ENCODE results near the gene MIEF1. TPM values are rescaled to one million over a fixed set of nuclear protein-coding genes. Genes with fewer than 3 reads are reported as not detected.

Gene MIEF1
- total RNA-seq, 1 experiment from 2014 or later: 49.4 TPM

DNA sequence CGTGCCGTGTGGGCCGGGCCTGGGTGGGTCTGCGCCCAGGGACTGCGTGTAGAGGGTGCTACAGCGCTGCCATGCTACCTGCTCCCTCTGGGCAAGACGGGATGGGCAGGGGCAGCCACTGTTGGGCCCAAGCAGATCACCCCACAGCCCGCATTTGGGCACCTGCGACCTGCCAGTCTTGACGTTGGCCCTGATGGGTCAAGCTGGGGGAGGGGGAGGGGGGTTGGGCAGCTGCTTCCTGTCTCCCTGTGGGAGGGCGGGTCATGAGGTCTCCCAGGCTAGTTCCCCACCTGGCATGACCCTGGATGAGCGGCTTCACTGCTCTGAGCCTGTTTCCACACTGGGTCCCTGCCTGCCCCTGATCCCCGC is 33.3 kb downstream of the MIEF1 start:
- Mint-ChIP-seq H3K36me3 (ENCODE audit: insufficient read depth, unreplicated experiment) (peaks cover 25% of the 10 kb centered on the region), H3K4me1 (ENCODE audit: low read depth, unreplicated experiment) (peaks cover 18% of the 10 kb centered on the region), H3K27me3 (ENCODE audit: insufficient read depth, unreplicated experiment) (no peaks in the 10 kb centered on the region), H3K4me3 (ENCODE audit: unreplicated experiment) (no peak overlapping the region), H3K27ac (ENCODE audit: unreplicated experiment) (no peak overlapping the region), H3K9me3 (ENCODE audit: unreplicated experiment) (no peaks in the 10 kb centered on the region)
- ChIA-PET CTCF (interaction anchor here (0.6 to 1.8 kb wide), 6 partner anchors 20 to 509 kb away, joined by 3 to 13 read pairs (median 5); no protein-coding TSS in a partner anchor), POLR2A (interaction anchor here (0.6 kb wide), 1 partner anchor 743 kb away, joined by 3 read pairs; no protein-coding TSS in a partner anchor)
- no TSS peak for BruUV-seq (replicated peaks)
- DNase-seq: no peak
- Histone ChIP-seq H3K9me3 (no peaks in the 10 kb centered on the region), H3K4me3 (ENCODE audit: low read depth, low read length) (no peak overlapping the region), H3K27me3 (replicated peaks; ENCODE audit: control insufficient read depth, insufficient read depth, low read length) (no peaks in the 10 kb centered on the region), H3K36me3 (ENCODE audit: control insufficient read depth, insufficient read depth, low read length) (no peaks in the 10 kb centered on the region), H3K4me1 (0 out of 2 replicates have a peak, but pooled peaks cover 13% of the 10 kb centered on the region)
- intact Hi-C loops (cut with micrococcal nuclease; ENCODE audit: unreplicated experiment): loop anchor here (2.0 kb wide), 1 partner anchor 501 kb away; no protein-coding TSS in a partner anchor
- TF ChIP-seq, protein P1, sequence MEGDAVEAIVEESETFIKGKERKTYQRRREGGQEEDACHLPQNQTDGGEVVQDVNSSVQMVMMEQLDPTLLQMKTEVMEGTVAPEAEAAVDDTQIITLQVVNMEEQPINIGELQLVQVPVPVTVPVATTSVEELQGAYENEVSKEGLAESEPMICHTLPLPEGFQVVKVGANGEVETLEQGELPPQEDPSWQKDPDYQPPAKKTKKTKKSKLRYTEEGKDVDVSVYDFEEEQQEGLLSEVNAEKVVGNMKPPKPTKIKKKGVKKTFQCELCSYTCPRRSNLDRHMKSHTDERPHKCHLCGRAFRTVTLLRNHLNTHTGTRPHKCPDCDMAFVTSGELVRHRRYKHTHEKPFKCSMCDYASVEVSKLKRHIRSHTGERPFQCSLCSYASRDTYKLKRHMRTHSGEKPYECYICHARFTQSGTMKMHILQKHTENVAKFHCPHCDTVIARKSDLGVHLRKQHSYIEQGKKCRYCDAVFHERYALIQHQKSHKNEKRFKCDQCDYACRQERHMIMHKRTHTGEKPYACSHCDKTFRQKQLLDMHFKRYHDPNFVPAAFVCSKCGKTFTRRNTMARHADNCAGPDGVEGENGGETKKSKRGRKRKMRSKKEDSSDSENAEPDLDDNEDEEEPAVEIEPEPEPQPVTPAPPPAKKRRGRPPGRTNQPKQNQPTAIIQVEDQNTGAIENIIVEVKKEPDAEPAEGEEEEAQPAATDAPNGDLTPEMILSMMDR (IDR thresholded peaks at IDR 0.05; ENCODE audit: insufficient read depth in 1 of 2, low read depth in 1 of 2, low read length in 1 of 2, severe bottlenecking in 1 of 2, unreplicated experiment in 1 of 2): no peak

DNA sequence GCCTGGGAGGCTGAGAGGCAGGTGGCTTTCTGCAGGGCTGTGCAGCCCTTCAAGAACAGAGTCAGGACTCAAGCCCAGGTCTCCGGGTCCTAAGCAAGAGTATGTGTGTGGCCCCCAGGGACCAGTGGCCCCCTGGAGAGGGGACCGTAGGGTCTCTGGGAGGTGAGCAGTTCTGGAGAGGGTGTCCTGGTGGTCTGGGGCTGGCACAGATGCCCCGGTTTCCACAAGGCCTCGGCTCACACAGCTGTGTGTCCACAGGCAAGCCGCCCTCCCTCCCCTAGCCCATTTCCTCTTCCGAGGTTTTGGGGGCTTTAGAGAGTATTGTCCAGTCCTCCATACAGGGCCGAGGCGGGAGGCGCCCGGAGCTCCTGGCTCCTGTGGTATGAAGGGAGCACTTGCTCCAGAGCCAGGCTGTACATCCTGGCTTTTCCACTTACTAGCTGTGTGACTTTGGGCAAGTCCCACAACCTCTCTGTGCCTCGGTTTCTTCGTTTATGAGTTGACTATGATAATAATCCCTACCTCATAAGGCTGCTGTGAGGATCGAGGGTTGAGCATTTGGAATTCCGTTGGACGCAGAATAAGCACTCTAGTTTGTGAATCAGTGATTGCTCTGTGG is 33.9 kb downstream of the MIEF1 start:
- no TSS peak for BruUV-seq (replicated peaks)
- Histone ChIP-seq H3K4me1 (0 out of 2 replicates have a peak, but pooled peaks cover 13% of the 10 kb centered on the region), H3K36me3 (ENCODE audit: control insufficient read depth, insufficient read depth, low read length) (no peaks in the 10 kb centered on the region), H3K9me3 (no peaks in the 10 kb centered on the region), H3K4me3 (ENCODE audit: low read depth, low read length) (no peak overlapping the region), H3K27me3 (replicated peaks; ENCODE audit: control insufficient read depth, insufficient read depth, low read length) (no peaks in the 10 kb centered on the region)
- ChIA-PET CTCF (no interaction called here), POLR2A (no interaction called here)
- Mint-ChIP-seq H3K9me3 (ENCODE audit: unreplicated experiment) (no peaks in the 10 kb centered on the region), H3K4me1 (ENCODE audit: low read depth, unreplicated experiment) (peaks cover 12% of the 10 kb centered on the region), H3K36me3 (ENCODE audit: insufficient read depth, unreplicated experiment) (peaks cover 19% of the 10 kb centered on the region), H3K27me3 (ENCODE audit: insufficient read depth, unreplicated experiment) (no peaks in the 10 kb centered on the region), H3K27ac (ENCODE audit: unreplicated experiment) (no peak overlapping the region), H3K4me3 (ENCODE audit: unreplicated experiment) (no peak overlapping the region)
- TF ChIP-seq, protein P1 (IDR thresholded peaks at IDR 0.05; ENCODE audit: insufficient read depth in 1 of 2, low read depth in 1 of 2, low read length in 1 of 2, severe bottlenecking in 1 of 2, unreplicated experiment in 1 of 2): no peak
- DNase-seq: no peak
- intact Hi-C loops (cut with micrococcal nuclease; ENCODE audit: unreplicated experiment): loop anchor here (2.0 kb wide), 1 partner anchor 501 kb away; no protein-coding TSS in a partner anchor

DNA sequence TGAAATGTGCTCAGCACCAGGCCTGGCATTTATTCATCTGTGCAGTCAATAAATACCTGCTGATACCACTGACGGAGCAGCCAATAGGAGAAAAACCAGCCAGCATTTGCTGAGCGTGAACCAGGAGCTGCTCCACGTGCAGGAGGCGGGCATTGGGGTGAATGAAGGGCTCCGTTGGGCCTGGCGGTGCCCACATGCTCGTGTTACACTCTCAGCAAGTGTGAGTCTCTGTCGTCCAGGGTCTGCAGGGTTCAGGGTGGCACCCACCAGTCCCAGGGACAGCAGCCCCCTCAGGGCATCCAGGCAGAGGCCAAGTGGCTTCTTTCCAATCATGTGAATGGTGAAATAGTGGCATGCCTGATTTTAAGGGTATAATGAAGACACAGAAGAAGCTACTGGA is 34.6 kb downstream of the MIEF1 start:
- H3K9me3 ChIP-seq: no peaks in the 10 kb centered on the region
- ChIA-PET CTCF (no interaction called here), POLR2A (interaction anchor here (0.6 kb wide), 1 partner anchor 413 kb away, joined by 4 read pairs; no protein-coding TSS in a partner anchor)
- 0 out of 2 replicates have a peak, but pooled peaks cover 5% of the 10 kb centered on the region for H3K4me1 ChIP-seq
- Mint-ChIP-seq H3K27me3 (ENCODE audit: insufficient read depth, unreplicated experiment) (no peaks in the 10 kb centered on the region), H3K4me1 (ENCODE audit: low read depth, unreplicated experiment) (peaks cover 4% of the 10 kb centered on the region), H3K36me3 (ENCODE audit: insufficient read depth, unreplicated experiment) (peaks cover 12% of the 10 kb centered on the region), H3K27ac (ENCODE audit: unreplicated experiment) (no peak overlapping the region), H3K9me3 (ENCODE audit: unreplicated experiment) (no peaks in the 10 kb centered on the region), H3K4me3 (ENCODE audit: unreplicated experiment) (no peak overlapping the region)
- no peak overlapping the region for H3K4me3 ChIP-seq (ENCODE audit: low read depth, low read length)
- TF ChIP-seq, protein P1 (IDR thresholded peaks at IDR 0.05; ENCODE audit: insufficient read depth in 1 of 2, low read depth in 1 of 2, low read length in 1 of 2, severe bottlenecking in 1 of 2, unreplicated experiment in 1 of 2): no peak
- DNase-seq: no peak
- H3K36me3 ChIP-seq (ENCODE audit: control insufficient read depth, insufficient read depth, low read length): no peaks in the 10 kb centered on the region
- BruUV-seq (replicated peaks): no TSS peak
- intact Hi-C loops (cut with micrococcal nuclease; ENCODE audit: unreplicated experiment): no loop called here
- no peaks in the 10 kb centered on the region for H3K27me3 ChIP-seq (replicated peaks; ENCODE audit: control insufficient read depth, insufficient read depth, low read length)

Measured in Caco-2 (cell line).